Astrocyte of the cerebellum (primary cell): Measurements from ENCODE around the gene SLC25A17.
"Not testable (repeated sequence)": the region's sequence is repeated elsewhere in the genome, so short reads cannot be mapped to it uniquely, and the experiment has no call there.

Experiments
- DNase-seq: peaks from one replicate; pipeline ENCODE4 v3.0.0-alpha.2; 2011; ENCODE audit warnings: low read depth
- H3K4me3 ChIP-seq: 2 replicates; pipeline ENCODE4 v1.5.1; 2011; ENCODE audit warnings: mild to moderate bottlenecking, low read depth, low read length, moderate library complexity
- CTCF ChIP-seq: IDR thresholded peaks from 2 replicates; pipeline ENCODE4 v1.5.1; 2012; ENCODE audit warnings: low read length, low read depth, moderate library complexity, mild to moderate bottlenecking; ENCODE audit errors: missing control alignments
- in situ Hi-C: cut with HindIII; loops from 2 replicates; pipeline ENCODE4 v1.10.0; 2017; ENCODE audit warnings: low sequenced_read_pairs

SLC25A17 gene

GRCh38 chr22:40818747-40819598 lies at the start of gene SLC25A17:
TSS of gene SLC25A17 (minus strand) at chr22:40819346. CDS start at chr22:40819248, 98 bp downstream.
- TF ChIP-seq CTCF, result peak; percentile 55
- DNase-seq, result peak; percentile 53
- in situ Hi-C loops, result no loop called here
- peak within 1 kb of the TSS; percentile 98 for H3K4me3 ChIP-seq

- in situ Hi-C loops, DNase-seq, H3K4me3 ChIP-seq: not testable (repeated sequence)
Observed at GRCh38 chr22:40868379-40868778, 49.2 kb upstream of the SLC25A17 start.

GRCh38 chr22:40867109-40867508 lies 48.0 kb upstream of the SLC25A17 start:
- in situ Hi-C loops, result no loop called here
- DNase-seq, result no peak
- H3K4me3 ChIP-seq, result no peak overlapping the region
- TF ChIP-seq CTCF, result no peak

DNA sequence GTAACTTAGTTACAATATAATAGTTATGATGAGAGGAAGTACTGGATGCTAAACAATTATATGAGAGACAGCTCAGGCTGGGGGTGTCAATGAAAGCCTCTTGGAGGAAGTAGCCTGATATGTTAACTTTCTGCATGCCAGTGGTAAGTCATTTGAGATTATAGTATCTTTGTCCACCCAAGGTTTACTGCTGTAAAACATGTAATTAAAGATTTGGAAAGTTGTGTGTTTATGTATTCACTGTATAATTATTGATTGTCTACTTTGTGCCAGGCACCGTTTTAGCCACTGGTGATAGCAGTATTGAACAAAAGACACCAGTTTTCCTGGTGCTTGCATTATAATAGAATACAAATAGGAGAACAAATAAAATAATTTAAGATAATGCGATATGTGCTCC lies 43.4 kb upstream of the SLC25A17 start:
- in situ Hi-C loops, result no loop called here
- H3K4me3 ChIP-seq, result no peak overlapping the region
- no peak for DNase-seq
- TF ChIP-seq CTCF, result no peak

DNA sequence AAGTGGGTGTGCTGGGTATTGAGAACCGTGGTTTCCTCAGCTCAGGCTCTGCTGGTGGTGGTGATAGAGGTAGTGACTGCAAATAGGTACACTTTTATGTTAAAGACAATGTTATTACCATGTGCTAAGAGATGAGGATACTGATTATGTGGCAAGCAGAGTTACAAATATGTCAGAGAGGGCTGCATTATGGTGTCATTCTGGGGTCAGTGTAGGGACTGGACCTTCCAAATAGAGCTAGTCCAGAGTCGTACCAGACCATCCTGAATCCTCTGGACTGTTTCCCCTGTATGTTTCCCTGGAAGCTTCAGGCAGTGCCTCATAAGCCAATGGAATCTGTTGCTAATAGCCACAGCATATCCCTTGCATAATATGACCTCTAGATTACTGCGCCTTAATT lies 42.9 kb upstream of the SLC25A17 start, which contains the start of gene DNAJB7:
Gene DNAJB7, minus strand, starts transcription at position 101 of the 400 bp plus-strand sequence. CDS start 119 bp downstream, outside the sequence.
- in situ Hi-C loops, result no loop called here
- no peak for DNase-seq
- no peak within 1 kb of the TSS for H3K4me3 ChIP-seq
- no peak for TF ChIP-seq CTCF

DNA sequence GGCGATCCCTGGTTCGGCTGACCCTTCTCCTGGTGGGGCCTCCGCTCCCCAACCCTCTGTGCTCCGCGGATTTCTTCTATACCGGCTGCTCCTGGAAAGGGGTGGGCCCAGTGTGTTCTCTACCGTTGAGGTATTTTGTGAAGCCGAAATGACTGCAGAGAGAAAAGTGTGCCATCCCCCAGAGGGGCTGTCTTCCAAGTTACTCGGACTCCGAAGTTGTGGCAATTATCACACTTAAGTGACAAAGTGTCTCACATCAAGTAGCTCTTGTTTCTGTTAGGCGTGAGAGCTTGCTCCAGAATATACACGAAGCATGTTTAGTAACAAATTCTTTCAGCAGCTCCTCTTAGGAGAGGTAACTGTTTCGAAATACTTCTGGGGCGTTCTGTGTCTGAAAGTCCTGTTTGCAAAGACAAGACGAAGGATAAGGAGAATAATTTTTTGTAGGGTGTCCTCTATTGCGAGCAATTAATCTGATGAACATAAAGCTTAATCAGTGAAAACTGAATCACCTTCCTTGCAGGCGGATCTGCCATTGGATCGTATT lies 38.2 kb upstream of the SLC25A17 start:
- H3K4me3 ChIP-seq, result peak overlapping the region; percentile 97
- in situ Hi-C loops, result no loop called here
- no peak for DNase-seq
- no peak for TF ChIP-seq CTCF

DNA sequence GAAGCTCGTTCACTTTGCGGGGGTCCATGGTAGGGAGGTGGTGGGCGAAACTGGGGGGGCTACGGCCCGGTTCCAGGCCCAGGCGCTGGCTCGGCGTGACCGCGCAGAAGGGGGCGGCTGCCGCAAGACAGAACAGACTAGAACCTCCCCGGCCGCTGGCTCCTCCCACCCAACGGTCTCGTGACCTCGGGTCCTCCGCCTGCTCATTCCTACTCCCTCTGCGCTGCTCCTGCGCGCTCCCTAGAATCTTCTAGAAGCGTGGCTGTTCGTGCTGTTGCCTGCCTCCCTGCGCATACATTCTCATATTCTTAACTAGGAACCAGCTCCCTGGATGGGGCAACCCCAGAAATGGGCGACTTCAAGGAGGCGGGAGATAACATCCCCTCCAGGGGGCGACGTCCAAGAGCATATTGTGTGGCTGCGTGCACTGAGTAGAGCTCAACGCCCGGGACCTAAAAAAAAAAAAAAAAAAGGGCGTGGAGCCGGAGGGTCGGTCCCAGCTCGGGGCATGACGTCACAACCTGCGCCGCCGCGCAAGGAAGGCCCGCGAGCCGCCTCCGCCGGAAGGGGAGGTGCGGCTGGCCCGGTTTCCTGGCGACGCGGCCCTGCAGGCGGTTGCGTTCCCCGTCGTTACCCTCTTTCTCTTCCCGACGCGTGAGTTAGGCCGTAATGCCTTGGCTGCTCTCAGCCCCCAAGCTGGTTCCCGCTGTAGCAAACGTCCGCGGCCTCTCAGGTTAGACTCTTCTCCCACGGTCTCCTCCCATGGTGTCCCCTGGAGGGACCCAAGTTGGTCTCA lies 37.6 kb upstream of the SLC25A17 start, which contains the start of the genes ST13 and XPNPEP3:
Gene ST13, minus strand, starts transcription at position 127 of the 796 bp plus-strand sequence. Its CDS starts 99 bp downstream, at position 28.
Gene XPNPEP3, plus strand, starts transcription at position 636 of the 796 bp plus-strand sequence. Its CDS starts 34 bp downstream, at position 670.
- DNase-seq, result peak; percentile 92
- in situ Hi-C loops, result no loop called here
- peak within 1 kb of the TSS; percentile 97 for H3K4me3 ChIP-seq
- TF ChIP-seq CTCF, result peak; percentile 25
